ENCODE results near the gene CHCHD6. TPM values are rescaled to one million over a fixed set of nuclear protein-coding genes. Genes with fewer than 3 reads are reported as not detected.

CHCHD6 gene
- total and polyA plus RNA-seq, 4 donors: 12.1 to 22.6 (median 17.5) TPM

DNA sequence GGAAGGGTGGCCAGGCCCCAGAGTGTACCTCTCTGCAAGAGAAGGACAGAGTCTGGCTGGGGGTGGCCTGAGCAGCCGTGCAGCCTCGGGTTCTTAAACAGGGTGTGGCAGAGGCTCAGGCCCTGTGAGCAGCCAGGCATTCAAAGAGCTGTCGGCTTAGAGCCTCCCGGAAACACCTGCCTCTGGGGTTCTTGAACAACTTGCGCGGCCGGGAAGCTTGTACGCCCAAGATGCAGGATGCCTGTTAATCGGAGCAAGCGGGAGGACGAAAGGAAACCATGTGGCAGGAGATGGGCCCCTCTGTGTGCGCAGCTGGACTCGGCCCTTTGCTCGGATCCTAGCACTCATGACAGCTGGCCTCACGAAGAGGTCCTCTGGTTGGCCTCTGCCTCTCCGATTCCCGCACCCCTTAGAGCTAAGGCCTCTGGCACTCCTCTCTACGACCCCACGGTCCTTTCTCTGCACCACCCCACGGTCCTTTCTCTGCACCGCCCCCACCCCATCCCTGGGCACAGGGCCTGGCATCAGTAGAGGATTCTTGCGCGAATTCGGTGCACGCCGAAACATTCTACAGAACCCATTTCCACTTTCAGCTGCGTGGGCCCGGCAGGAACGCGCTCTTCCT, 25.2 kb upstream of the CHCHD6 start:
- TF ChIP-seq, protein P1, sequence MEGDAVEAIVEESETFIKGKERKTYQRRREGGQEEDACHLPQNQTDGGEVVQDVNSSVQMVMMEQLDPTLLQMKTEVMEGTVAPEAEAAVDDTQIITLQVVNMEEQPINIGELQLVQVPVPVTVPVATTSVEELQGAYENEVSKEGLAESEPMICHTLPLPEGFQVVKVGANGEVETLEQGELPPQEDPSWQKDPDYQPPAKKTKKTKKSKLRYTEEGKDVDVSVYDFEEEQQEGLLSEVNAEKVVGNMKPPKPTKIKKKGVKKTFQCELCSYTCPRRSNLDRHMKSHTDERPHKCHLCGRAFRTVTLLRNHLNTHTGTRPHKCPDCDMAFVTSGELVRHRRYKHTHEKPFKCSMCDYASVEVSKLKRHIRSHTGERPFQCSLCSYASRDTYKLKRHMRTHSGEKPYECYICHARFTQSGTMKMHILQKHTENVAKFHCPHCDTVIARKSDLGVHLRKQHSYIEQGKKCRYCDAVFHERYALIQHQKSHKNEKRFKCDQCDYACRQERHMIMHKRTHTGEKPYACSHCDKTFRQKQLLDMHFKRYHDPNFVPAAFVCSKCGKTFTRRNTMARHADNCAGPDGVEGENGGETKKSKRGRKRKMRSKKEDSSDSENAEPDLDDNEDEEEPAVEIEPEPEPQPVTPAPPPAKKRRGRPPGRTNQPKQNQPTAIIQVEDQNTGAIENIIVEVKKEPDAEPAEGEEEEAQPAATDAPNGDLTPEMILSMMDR (IDR thresholded peaks at IDR 0.05; ENCODE audit: control extremely low read depth, extremely low read depth): no peak
- peak; percentile 10 for ATAC-seq (ENCODE audit: insufficient read depth, low FRiP score)
- Histone ChIP-seq H3K27ac (ENCODE audit: low read depth in 1 of 2, low read length in 1 of 2) (peak overlapping the region in 1 of 2 donors; percentile 14), H3K9ac (ENCODE audit: insufficient read depth in 1 of 2, low read length in 2 of 2) (no peak overlapping the region), H3K36me3 (ENCODE audit: control insufficient read depth in 4 of 4, insufficient read depth in 4 of 4, low read length in 4 of 4) (no peaks in the 10 kb centered on the region), H3K9me3 (ENCODE audit: control insufficient read depth in 4 of 4, insufficient read depth in 3 of 4, low read length in 3 of 4) (no peaks in the 10 kb centered on the region), H3K27me3 (ENCODE audit: control insufficient read depth in 3 of 3, insufficient read depth in 3 of 3, low read length in 2 of 3) (peaks cover 3 to 20% (median 4%) of the 10 kb centered on the region in 3 donors), H3K4me1 (ENCODE audit: control insufficient read depth in 5 of 5, insufficient read depth in 5 of 5, low read length in 5 of 5) (peaks cover 0 to 15% (median 2%) of the 10 kb centered on the region in 5 donors), H3K4me3 (no peak overlapping the region)
- 18 to 31% methylated on average over 30 of the region's 30 CpGs for WGBS, 2 donors
- no peak for DNase-seq

- peak; percentile 77 to 84 (median 80) for DNase-seq
- peaks cover 3 to 20% (median 4%) of the 10 kb centered on the region in 3 donors for H3K27me3 ChIP-seq (ENCODE audit: control insufficient read depth in 3 of 3, insufficient read depth in 3 of 3, low read length in 2 of 3)
- H3K9ac ChIP-seq (ENCODE audit: insufficient read depth in 1 of 2, low read length in 2 of 2): no peak overlapping the region
- no peaks in the 10 kb centered on the region for H3K9me3 ChIP-seq (ENCODE audit: control insufficient read depth in 4 of 4, insufficient read depth in 3 of 4, low read length in 3 of 4)
- no peaks in the 10 kb centered on the region for H3K36me3 ChIP-seq (ENCODE audit: control insufficient read depth in 4 of 4, insufficient read depth in 4 of 4, low read length in 4 of 4)
- 5% methylated on average over 20 of the region's 20 CpGs for WGBS, 2 donors
- no peak overlapping the region for H3K27ac ChIP-seq (ENCODE audit: low read depth in 1 of 2, low read length in 1 of 2)
- no peak overlapping the region for H3K4me3 ChIP-seq
- peak; percentile 78 for ATAC-seq (ENCODE audit: insufficient read depth, low FRiP score)
- H3K4me1 ChIP-seq (ENCODE audit: control insufficient read depth in 5 of 5, insufficient read depth in 5 of 5, low read length in 5 of 5): peaks cover 0 to 18% (median 2%) of the 10 kb centered on the region in 5 donors
- TF ChIP-seq, protein P1 (IDR thresholded peaks at IDR 0.05; ENCODE audit: control extremely low read depth, extremely low read depth): peak; percentile 93
Observed at GRCh38 chr3:126679318-126679751, 24.7 kb upstream of the CHCHD6 start.

- ATAC-seq (ENCODE audit: insufficient read depth, low FRiP score) (no peak), DNase-seq (no peak)
- Histone ChIP-seq H3K9me3 (ENCODE audit: control insufficient read depth in 4 of 4, insufficient read depth in 3 of 4, low read length in 3 of 4) (no peaks in the 10 kb centered on the region), H3K9ac (ENCODE audit: insufficient read depth in 1 of 2, low read length in 2 of 2) (no peak overlapping the region), H3K36me3 (ENCODE audit: control insufficient read depth in 4 of 4, insufficient read depth in 4 of 4, low read length in 4 of 4) (no peaks in the 10 kb centered on the region), H3K27me3 (ENCODE audit: control insufficient read depth in 3 of 3, insufficient read depth in 3 of 3, low read length in 2 of 3) (peaks cover 3 to 20% (median 4%) of the 10 kb centered on the region in 3 donors), H3K27ac (ENCODE audit: low read depth in 1 of 2, low read length in 1 of 2) (no peak overlapping the region), H3K4me3 (no peak overlapping the region), H3K4me1 (ENCODE audit: control insufficient read depth in 5 of 5, insufficient read depth in 5 of 5, low read length in 5 of 5) (peaks cover 0 to 24% (median 2%) of the 10 kb centered on the region in 5 donors)
- 83 to 89% methylated on average over 11 of the region's 11 CpGs for WGBS, 2 donors
- TF ChIP-seq, protein P1 (IDR thresholded peaks at IDR 0.05; ENCODE audit: control extremely low read depth, extremely low read depth): no peak
Observed at GRCh38 chr3:126679831-126680666, 24.0 kb upstream of the CHCHD6 start.
